B cell (primary cell): ENCODE data around the gene POU6F1. TPM values are rescaled to one million over a fixed set of nuclear protein-coding genes. Genes with fewer than 3 reads are reported as not detected.

ENCODE experiments used
- ATAC-seq: fragments of 200-7000 bp; cut with Tn5 transposase; one replicate; pipeline ENCODE4 v1.10.0; 2021; ENCODE audit warnings: low read depth, mild to moderate bottlenecking, moderate number of reproducible peaks, moderate library complexity
- CTCF ChIA-PET: fragments of 350-600 bp; sonication (Branson Sonifier 250); formaldehyde crosslinking; loops from one replicate; lab custom pipeline; 2021; ENCODE audit warnings: antibody characterized with exemption, inconsistent platforms; lab: Charles Lee
- POLR2A ChIA-PET: fragments of 350-600 bp; sonication (Branson Sonifier 250); formaldehyde crosslinking; loops from one replicate; lab custom pipeline; 2021; ENCODE audit warnings: antibody characterized with exemption; lab: Charles Lee
- DNase-seq: peaks from one replicate; pipeline ENCODE4 v3.0.0; 2013
- H2AFZ ChIP-seq: 2 replicates; pipeline ENCODE4 v1.6.1; 2012; ENCODE audit warnings: mild to moderate bottlenecking, low read depth, low read length; ENCODE audit not compliant: insufficient read depth, poor library complexity, severe bottlenecking
- H3K27ac ChIP-seq, 2 donors: 1 replicate in 1 of 2; 2 replicates in 1 of 2; pipeline ENCODE4 v1.5.1; 2012 to 2013; ENCODE audit warnings: low read length in 2 of 2, mild to moderate bottlenecking in 2 of 2, moderate library complexity in 1 of 2
- H3K27me3 ChIP-seq, 4 experiments: fragments of 200-600 bp in 1 of 4; sonication (generic) in 1 of 4; replicated peaks in 1 of 4; 1 replicate in 2 of 4; 2 replicates in 2 of 4; pipeline versions ENCODE4 v1.6.1 to v1.7.0; 2013 to 2016; ENCODE audit warnings: low read length in 3 of 4, mild to moderate bottlenecking in 2 of 4, mixed read lengths in 1 of 4, moderate library complexity in 1 of 4; ENCODE audit not compliant: insufficient read depth in 4 of 4, control insufficient read depth in 3 of 4; ENCODE audit errors: control extremely low read depth in 1 of 4
- H3K36me3 ChIP-seq, 2 experiments: replicated peaks in 1 of 2; 1 replicate in 1 of 2; 2 replicates in 1 of 2; pipeline versions ENCODE4 v1.6.1 to v1.7.1; 2013; ENCODE audit warnings: low read length in 1 of 2; ENCODE audit not compliant: insufficient read depth in 2 of 2, control insufficient read depth in 1 of 2; ENCODE audit errors: control extremely low read depth in 1 of 2, extremely low read depth in 1 of 2
- H3K4me1 ChIP-seq, 2 donors: fragments of 200-600 bp in 1 of 2; sonication (generic) in 1 of 2; 1 replicate in 1 of 2; 2 replicates in 1 of 2; pipeline versions ENCODE4 v1.5.1 to v1.6.1; 2013 to 2017; ENCODE audit warnings: low read length in 2 of 2; ENCODE audit not compliant: control insufficient read depth in 2 of 2, insufficient read depth in 2 of 2
- H3K4me2 ChIP-seq: replicated peaks from 2 replicates; pipeline ENCODE3; 2012; ENCODE audit warnings: mild to moderate bottlenecking, low read depth, low read length; ENCODE audit not compliant: poor library complexity, severe bottlenecking
- H3K4me3 ChIP-seq, 5 experiments: fragments of 200-600 bp in 1 of 5; sonication (generic) in 1 of 5; 1 replicate in 3 of 5; 2 replicates in 2 of 5; pipeline versions ENCODE4 v1.5.1 to v1.7.0; 2011 to 2016; ENCODE audit warnings: low read length in 4 of 5, mild to moderate bottlenecking in 4 of 5, low read depth in 2 of 5, control low read depth in 1 of 5, moderate library complexity in 1 of 5; ENCODE audit not compliant: insufficient read depth in 1 of 5; ENCODE audit errors: control extremely low read depth in 1 of 5, extremely low read depth in 1 of 5
- H3K79me2 ChIP-seq: fragments of 200-600 bp; sonication (generic); one replicate; pipeline ENCODE4 v1.6.0; 2016; ENCODE audit warnings: low read length; ENCODE audit not compliant: control insufficient read depth, insufficient read depth
- H3K9ac ChIP-seq: fragments of 200-600 bp; sonication (generic); 2 replicates; pipeline ENCODE4 v1.6.1; 2017; ENCODE audit warnings: mild to moderate bottlenecking, low read length, moderate library complexity
- H3K9me3 ChIP-seq, 3 donors: one replicate each; pipeline versions ENCODE4 v1.6.1 to v1.7.1; 2013; ENCODE audit warnings: low read length in 2 of 3; ENCODE audit not compliant: control insufficient read depth in 2 of 3, insufficient read depth in 1 of 3; ENCODE audit errors: control extremely low read depth in 1 of 3
- H4K20me1 ChIP-seq: 2 replicates; pipeline ENCODE4 v1.6.0; 2012; ENCODE audit warnings: mild to moderate bottlenecking, low read length; ENCODE audit not compliant: insufficient read depth, control insufficient read depth, poor library complexity, severe bottlenecking
- H3K27ac Mint-ChIP-seq: one replicate; pipeline ENCODE4 v1.8.0; 2021; ENCODE audit warnings: mixed read lengths
- H3K27me3 Mint-ChIP-seq: one replicate; pipeline ENCODE4 v1.8.0; 2021; ENCODE audit warnings: mixed read lengths
- H3K4me1 Mint-ChIP-seq: one replicate; pipeline ENCODE4 v1.8.0; 2021; ENCODE audit warnings: mixed read lengths
- H3K4me3 Mint-ChIP-seq: one replicate; pipeline ENCODE4 v1.8.0; 2021; ENCODE audit warnings: mixed read lengths
- H3K9me3 Mint-ChIP-seq: one replicate; pipeline ENCODE4 v1.8.0; 2022; ENCODE audit warnings: mixed read lengths; ENCODE audit not compliant: insufficient read depth
- EZH2 ChIP-seq: IDR thresholded peaks from 2 replicates; pipeline ENCODE4 v1.6.1; 2012; ENCODE audit warnings: borderline replicate concordance, low read depth, mild to moderate bottlenecking, moderate library complexity, low read length; ENCODE audit not compliant: insufficient read depth, poor library complexity, severe bottlenecking
- WGBS: methylation state at CpG from one replicate; pipeline ENCODE4 v1.1.5; 2013; ENCODE audit warnings: missing lambda C conversion rate; ENCODE audit not compliant: insufficient coverage; 5-methylcytosine and 5-hydroxymethylcytosine counted together
- intact Hi-C: fragments of 100-400 bp; cut with micrococcal nuclease; formaldehyde crosslinking; loops from one replicate; pipeline ENCODE4 v1.10.0; 2022
- polyA plus RNA-seq: library from polyadenylated mRNA; depleted of rRNA; stranded (reverse); fragments of >200 nt; gene quantifications from 2 replicates; pipeline ENCODE4 v1.2.3, GENCODE V29; 2012
- total RNA-seq, 2 donors: library from RNA; stranded (reverse); fragments of 120-200 nt in 1 of 2; gene quantifications; 1 replicate in 1 of 2; 2 replicates in 1 of 2; pipeline versions ENCODE4 v1.2.3 to v1.2.4, GENCODE V29; 2013 to 2022
- TF ChIP-seq, protein P1 (sequence below): fragments of 200-600 bp; IDR thresholded peaks from one replicate; pipeline ENCODE4 v1.8.0; 2022; ENCODE audit warnings: antibody characterized with exemption, mild to moderate bottlenecking

Gene POU6F1
- total and polyA plus RNA-seq, 2 donors (not counting 1 experiment from before 2014, with no cell fraction given): 27.7 to 62.6 TPM

DNA sequence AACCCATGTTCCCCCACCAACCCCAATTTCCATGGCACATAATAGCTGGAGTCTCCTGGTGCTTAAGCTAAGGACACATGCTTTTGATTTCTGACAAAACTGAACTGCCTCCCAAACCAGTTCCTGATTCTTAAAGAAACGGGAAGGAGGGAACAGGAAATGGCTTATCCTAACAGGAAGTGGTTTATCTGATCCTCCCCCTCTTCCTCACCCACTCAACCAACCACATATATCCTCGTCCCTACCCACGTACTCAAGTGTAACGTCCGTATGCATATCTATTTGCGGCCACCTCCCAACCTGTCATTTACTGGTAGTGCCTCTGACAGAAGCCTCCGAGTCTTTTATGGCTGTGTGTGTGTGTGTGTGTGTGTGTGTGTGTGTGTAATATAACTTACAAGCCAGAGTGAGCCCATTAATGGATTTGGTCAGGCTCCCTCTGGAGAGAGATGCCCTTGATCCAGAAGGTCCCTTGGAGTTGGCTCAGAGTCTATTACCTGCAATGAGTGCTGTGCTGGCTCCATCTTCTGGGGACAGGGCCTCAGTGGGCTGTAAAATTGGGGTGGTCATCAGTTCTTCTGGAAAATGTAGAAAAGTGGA is 28.5 kb upstream of the POU6F1 start:
- H3K27ac ChIP-seq: peak overlapping the region; percentile 63 to 78
- peak overlapping the region; percentile 58 for H3K4me2 ChIP-seq
- H3K27me3 Mint-ChIP-seq: no peaks in the 10 kb centered on the region
- no peaks in the 10 kb centered on the region for H3K9me3 ChIP-seq
- peaks cover 23% of the 10 kb centered on the region for H4K20me1 ChIP-seq
- peak overlapping the region; percentile 3 for H3K9ac ChIP-seq
- peak; percentile 24 for ATAC-seq
- H2AFZ ChIP-seq: no peak overlapping the region
- H3K27me3 ChIP-seq: no peaks in the 10 kb centered on the region
- H3K79me2 ChIP-seq: peaks cover 11% of the 10 kb centered on the region
- H3K4me1 ChIP-seq: peaks cover 26 to 35% of the 10 kb centered on the region in 2 donors
- peaks cover 0 to 51% of the 10 kb centered on the region in 2 experiments for H3K36me3 ChIP-seq
- DNase-seq: peak; percentile 53
- H3K4me1 Mint-ChIP-seq: peaks cover 49% of the 10 kb centered on the region
- no peaks in the 10 kb centered on the region for H3K9me3 Mint-ChIP-seq
- CTCF ChIA-PET: interaction anchor here (1.5 kb wide), 1 partner anchor 28 kb away, joined by 4 read pairs; the partner anchor contains the start of gene POU6F1
- H3K27ac Mint-ChIP-seq: peak overlapping the region; percentile 91
- peak overlapping the region; percentile 49 for H3K4me3 Mint-ChIP-seq
- no peak overlapping the region for H3K4me3 ChIP-seq
- WGBS: no CpG with 5 or more reads among the region's 7 CpGs
- intact Hi-C loops: loop anchor here (10.0 kb wide), 1 partner anchor 482 kb away; the partner anchor contains the start of gene ATF1
- POLR2A ChIA-PET: interaction anchor here (0.6 kb wide), 1 partner anchor 157 kb away, joined by 3 read pairs; no protein-coding TSS in a partner anchor
- TF ChIP-seq, protein P1, sequence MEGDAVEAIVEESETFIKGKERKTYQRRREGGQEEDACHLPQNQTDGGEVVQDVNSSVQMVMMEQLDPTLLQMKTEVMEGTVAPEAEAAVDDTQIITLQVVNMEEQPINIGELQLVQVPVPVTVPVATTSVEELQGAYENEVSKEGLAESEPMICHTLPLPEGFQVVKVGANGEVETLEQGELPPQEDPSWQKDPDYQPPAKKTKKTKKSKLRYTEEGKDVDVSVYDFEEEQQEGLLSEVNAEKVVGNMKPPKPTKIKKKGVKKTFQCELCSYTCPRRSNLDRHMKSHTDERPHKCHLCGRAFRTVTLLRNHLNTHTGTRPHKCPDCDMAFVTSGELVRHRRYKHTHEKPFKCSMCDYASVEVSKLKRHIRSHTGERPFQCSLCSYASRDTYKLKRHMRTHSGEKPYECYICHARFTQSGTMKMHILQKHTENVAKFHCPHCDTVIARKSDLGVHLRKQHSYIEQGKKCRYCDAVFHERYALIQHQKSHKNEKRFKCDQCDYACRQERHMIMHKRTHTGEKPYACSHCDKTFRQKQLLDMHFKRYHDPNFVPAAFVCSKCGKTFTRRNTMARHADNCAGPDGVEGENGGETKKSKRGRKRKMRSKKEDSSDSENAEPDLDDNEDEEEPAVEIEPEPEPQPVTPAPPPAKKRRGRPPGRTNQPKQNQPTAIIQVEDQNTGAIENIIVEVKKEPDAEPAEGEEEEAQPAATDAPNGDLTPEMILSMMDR: no peak
- TF ChIP-seq EZH2: no peak
